CD14-positive monocyte (primary cell): ENCODE results near the gene PXN. TPM values are rescaled to one million over a fixed set of nuclear protein-coding genes. Genes with fewer than 3 reads are reported as not detected.

Experiments used
- DNase-seq, 3 donors: peaks; one replicate each; pipeline ENCODE4 v3.0.0-alpha.2; 2011 to 2022
- H2AFZ ChIP-seq: 2 replicates; pipeline ENCODE4 v1.6.0; 2012; ENCODE audit warnings: mild to moderate bottlenecking, low read depth, low read length, inconsistent platforms; ENCODE audit not compliant: insufficient read depth, poor library complexity, severe bottlenecking
- H3K27ac ChIP-seq, 2 donors: 1 replicate in 1 of 2; 2 replicates in 1 of 2; pipeline ENCODE4 v1.5.1; 2012 to 2013; ENCODE audit warnings: low read length in 2 of 2, control low read depth in 1 of 2, inconsistent platforms in 1 of 2, low read depth in 1 of 2, mild to moderate bottlenecking in 1 of 2
- H3K27me3 ChIP-seq, 2 donors: one replicate each; pipeline versions ENCODE4 v1.6.0 to v1.6.1; 2011 to 2013; ENCODE audit warnings: low read length in 2 of 2; ENCODE audit not compliant: control insufficient read depth in 2 of 2, insufficient read depth in 2 of 2
- H3K36me3 ChIP-seq, 2 donors: replicated peaks in 1 of 2; 1 replicate in 1 of 2; 2 replicates in 1 of 2; pipeline versions ENCODE4 v1.5.1 to v1.6.1; 2012 to 2013; ENCODE audit warnings: low read length in 2 of 2, control low read depth in 1 of 2, inconsistent platforms in 1 of 2, mild to moderate bottlenecking in 1 of 2; ENCODE audit not compliant: insufficient read depth in 2 of 2, control insufficient read depth in 1 of 2
- H3K4me1 ChIP-seq, 2 donors: 1 replicate in 1 of 2; 2 replicates in 1 of 2; pipeline versions ENCODE4 v1.5.1 to v1.6.1; 2012 to 2013; ENCODE audit warnings: low read length in 2 of 2, control low read depth in 1 of 2, inconsistent platforms in 1 of 2, mild to moderate bottlenecking in 1 of 2, moderate library complexity in 1 of 2; ENCODE audit not compliant: insufficient read depth in 2 of 2, control insufficient read depth in 1 of 2
- H3K4me2 ChIP-seq: replicated peaks from 2 replicates; pipeline ENCODE3; 2012; ENCODE audit warnings: low read length, moderate library complexity, mild to moderate bottlenecking; ENCODE audit not compliant: poor library complexity, severe bottlenecking; ENCODE audit errors: extremely low read depth
- H3K4me3 ChIP-seq, 3 experiments: fragments of 200-600 bp in 1 of 3; sonication (generic) in 1 of 3; replicated peaks in 1 of 3; 1 replicate in 2 of 3; 2 replicates in 1 of 3; pipeline ENCODE4 v1.5.1; 2011 to 2013; ENCODE audit warnings: low read length in 3 of 3, mild to moderate bottlenecking in 3 of 3, control low read depth in 2 of 3, low read depth in 2 of 3, inconsistent platforms in 1 of 3, moderate library complexity in 1 of 3
- H3K79me2 ChIP-seq: 2 replicates; pipeline ENCODE4 v1.6.0; 2012; ENCODE audit warnings: mild to moderate bottlenecking, control low read depth, inconsistent platforms, low read length, moderate library complexity; ENCODE audit not compliant: insufficient read depth
- H3K9ac ChIP-seq: 2 replicates; pipeline ENCODE4 v1.6.0; 2017; ENCODE audit warnings: low read length, mild to moderate bottlenecking; ENCODE audit not compliant: insufficient read depth, poor library complexity, severe bottlenecking
- H3K9me3 ChIP-seq, 2 donors: replicated peaks in 1 of 2; 1 replicate in 1 of 2; 2 replicates in 1 of 2; pipeline versions ENCODE4 v1.5.1 to v1.6.1; 2012 to 2013; ENCODE audit warnings: low read length in 2 of 2, control low read depth in 1 of 2; ENCODE audit not compliant: control insufficient read depth in 1 of 2, insufficient read depth in 1 of 2
- H4K20me1 ChIP-seq: 2 replicates; pipeline ENCODE4 v1.6.0; 2012; ENCODE audit warnings: mild to moderate bottlenecking, low read length, control low read depth, moderate library complexity; ENCODE audit not compliant: insufficient read depth
- H3K27ac Mint-ChIP-seq, 7 donors: one replicate each; pipeline ENCODE4 v1.8.0; 2020; ENCODE audit warnings: mild to moderate bottlenecking in 7 of 7, mixed read lengths in 7 of 7, moderate library complexity in 6 of 7, inconsistent platforms in 2 of 7
- H3K27me3 Mint-ChIP-seq, 3 donors: one replicate each; pipeline ENCODE4 v1.8.0; 2021 to 2022; ENCODE audit warnings: low read depth in 3 of 3, mild to moderate bottlenecking in 3 of 3, mixed read lengths in 3 of 3, moderate library complexity in 3 of 3, inconsistent platforms in 1 of 3
- H3K36me3 Mint-ChIP-seq, 2 donors: one replicate each; pipeline ENCODE4 v1.8.0; 2020; ENCODE audit warnings: mixed read lengths in 2 of 2, inconsistent platforms in 1 of 2, mild to moderate bottlenecking in 1 of 2
- H3K4me1 Mint-ChIP-seq: one replicate; pipeline ENCODE4 v1.8.0; 2020; ENCODE audit warnings: mild to moderate bottlenecking, mixed read lengths
- H3K4me3 Mint-ChIP-seq, 2 donors: one replicate each; pipeline ENCODE4 v1.8.0; 2020; ENCODE audit warnings: mild to moderate bottlenecking in 2 of 2, mixed read lengths in 2 of 2, moderate library complexity in 1 of 2
- H3K9me3 Mint-ChIP-seq, 7 donors: one replicate each; pipeline ENCODE4 v1.8.0; 2020 to 2022; ENCODE audit warnings: mixed read lengths in 7 of 7, mild to moderate bottlenecking in 6 of 7, moderate library complexity in 6 of 7, inconsistent platforms in 2 of 7
- WGBS: methylation state at CpG from one replicate; pipeline ENCODE4 v1.1.5; 2013; ENCODE audit warnings: missing lambda C conversion rate; ENCODE audit not compliant: insufficient coverage; 5-methylcytosine and 5-hydroxymethylcytosine counted together
- intact Hi-C, 2 donors: fragments of 100-400 bp; cut with micrococcal nuclease; formaldehyde crosslinking; loops; one replicate each; pipeline versions ENCODE4 v1.15.0 to v1.15.1; 2023
- polyA plus RNA-seq, 3 donors: library from polyadenylated mRNA; depleted of rRNA in 1 of 3; unstranded in 2 of 3; stranded (reverse) in 1 of 3; fragments of 300-500 nt in 2 of 3; fragments of >200 nt in 1 of 3; fragmentation: Illumina TruSeq in 2 of 3; gene quantifications; 1 replicate in 2 of 3; 2 replicates in 1 of 3; pipeline ENCODE4 v1.2.3, GENCODE V29; 2012 to 2021
- TF ChIP-seq, protein P1 (sequence below): fragments of 200-600 bp; IDR thresholded peaks from one replicate; pipeline ENCODE4 v1.8.0; 2022; ENCODE audit warnings: antibody characterized with exemption, mild to moderate bottlenecking

PXN gene
- polyA plus RNA-seq, 3 donors = 62.5 to 106 (median 98.4) TPM

DNA sequence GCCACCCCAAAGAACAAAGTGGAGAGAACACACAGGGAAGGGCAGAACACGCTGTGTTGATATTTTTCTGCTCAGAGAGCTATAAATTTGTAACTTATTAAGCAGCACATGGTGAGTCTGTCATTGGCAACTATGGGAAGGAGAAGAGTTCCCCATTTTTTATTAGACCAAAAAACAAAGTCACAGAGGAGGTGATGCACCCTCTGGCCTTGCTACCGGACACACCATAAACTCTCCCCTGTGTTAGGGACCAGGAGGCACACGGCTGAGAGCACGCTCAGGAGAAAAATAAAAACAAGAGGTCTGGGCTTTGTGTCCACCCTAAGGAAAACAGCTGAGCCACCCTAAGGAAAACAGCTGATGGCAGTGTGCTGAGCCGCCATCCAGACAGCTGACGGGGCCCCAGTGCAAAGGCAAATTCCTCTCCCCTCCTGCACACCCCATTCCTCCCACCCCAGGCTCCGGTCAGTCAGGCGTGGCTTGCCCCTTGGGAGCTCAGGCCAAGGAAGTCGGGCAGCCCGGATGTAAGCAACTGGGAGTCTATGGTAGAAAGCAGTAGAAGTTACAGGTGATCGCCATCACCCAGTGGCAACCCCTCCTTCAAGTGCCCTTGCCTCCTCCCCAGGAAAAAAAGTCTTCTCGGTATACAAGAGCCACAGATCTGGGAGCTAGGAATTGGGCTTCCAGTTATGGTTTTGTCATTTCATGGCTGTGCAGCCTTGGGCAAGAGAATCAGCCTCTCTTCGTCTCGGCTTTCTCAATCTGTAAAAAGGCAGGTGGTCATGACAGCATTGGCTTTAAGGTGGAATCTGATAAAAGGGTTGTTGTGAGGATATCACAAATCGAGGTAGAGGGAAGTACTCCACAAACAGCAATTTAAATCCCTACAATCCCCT is 2.4 kb downstream of the PXN start:
- peak overlapping the region; percentile 72 to 96 (median 91) for H3K27ac Mint-ChIP-seq
- Histone ChIP-seq H3K27ac (peak overlapping the region; percentile 47 to 85), H3K27me3 (no peaks in the 10 kb centered on the region), H3K4me2 (peak overlapping the region; percentile 88), H3K4me3 (peak overlapping the region; percentile 76 to 93 (median 92)), H3K9ac (peak overlapping the region; percentile 96), H3K79me2 (peaks cover 74% of the 10 kb centered on the region), H3K36me3 (no peaks in the 10 kb centered on the region), H3K4me1 (peaks cover 66 to 79% of the 10 kb centered on the region in 2 donors), H4K20me1 (peaks cover 70% of the 10 kb centered on the region), H2AFZ (peak overlapping the region; percentile 13), H3K9me3 (no peaks in the 10 kb centered on the region)
- H3K9me3 Mint-ChIP-seq = no peaks in the 10 kb centered on the region
- H3K27me3 Mint-ChIP-seq = peaks cover 0 to 3% (median 2%) of the 10 kb centered on the region in 3 donors
- 41% methylated on average over 5 of the region's 15 CpGs for WGBS
- H3K4me1 Mint-ChIP-seq = peaks cover 76% of the 10 kb centered on the region
- TF ChIP-seq, protein P1, sequence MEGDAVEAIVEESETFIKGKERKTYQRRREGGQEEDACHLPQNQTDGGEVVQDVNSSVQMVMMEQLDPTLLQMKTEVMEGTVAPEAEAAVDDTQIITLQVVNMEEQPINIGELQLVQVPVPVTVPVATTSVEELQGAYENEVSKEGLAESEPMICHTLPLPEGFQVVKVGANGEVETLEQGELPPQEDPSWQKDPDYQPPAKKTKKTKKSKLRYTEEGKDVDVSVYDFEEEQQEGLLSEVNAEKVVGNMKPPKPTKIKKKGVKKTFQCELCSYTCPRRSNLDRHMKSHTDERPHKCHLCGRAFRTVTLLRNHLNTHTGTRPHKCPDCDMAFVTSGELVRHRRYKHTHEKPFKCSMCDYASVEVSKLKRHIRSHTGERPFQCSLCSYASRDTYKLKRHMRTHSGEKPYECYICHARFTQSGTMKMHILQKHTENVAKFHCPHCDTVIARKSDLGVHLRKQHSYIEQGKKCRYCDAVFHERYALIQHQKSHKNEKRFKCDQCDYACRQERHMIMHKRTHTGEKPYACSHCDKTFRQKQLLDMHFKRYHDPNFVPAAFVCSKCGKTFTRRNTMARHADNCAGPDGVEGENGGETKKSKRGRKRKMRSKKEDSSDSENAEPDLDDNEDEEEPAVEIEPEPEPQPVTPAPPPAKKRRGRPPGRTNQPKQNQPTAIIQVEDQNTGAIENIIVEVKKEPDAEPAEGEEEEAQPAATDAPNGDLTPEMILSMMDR = no peak
- H3K4me3 Mint-ChIP-seq = peak overlapping the region; percentile 94 to 97
- peaks cover 17 to 35% of the 10 kb centered on the region in 2 donors for H3K36me3 Mint-ChIP-seq
- DNase-seq = peak in 2 of 3 donors; percentile 36 to 46
- intact Hi-C loops = no loop called here

DNA sequence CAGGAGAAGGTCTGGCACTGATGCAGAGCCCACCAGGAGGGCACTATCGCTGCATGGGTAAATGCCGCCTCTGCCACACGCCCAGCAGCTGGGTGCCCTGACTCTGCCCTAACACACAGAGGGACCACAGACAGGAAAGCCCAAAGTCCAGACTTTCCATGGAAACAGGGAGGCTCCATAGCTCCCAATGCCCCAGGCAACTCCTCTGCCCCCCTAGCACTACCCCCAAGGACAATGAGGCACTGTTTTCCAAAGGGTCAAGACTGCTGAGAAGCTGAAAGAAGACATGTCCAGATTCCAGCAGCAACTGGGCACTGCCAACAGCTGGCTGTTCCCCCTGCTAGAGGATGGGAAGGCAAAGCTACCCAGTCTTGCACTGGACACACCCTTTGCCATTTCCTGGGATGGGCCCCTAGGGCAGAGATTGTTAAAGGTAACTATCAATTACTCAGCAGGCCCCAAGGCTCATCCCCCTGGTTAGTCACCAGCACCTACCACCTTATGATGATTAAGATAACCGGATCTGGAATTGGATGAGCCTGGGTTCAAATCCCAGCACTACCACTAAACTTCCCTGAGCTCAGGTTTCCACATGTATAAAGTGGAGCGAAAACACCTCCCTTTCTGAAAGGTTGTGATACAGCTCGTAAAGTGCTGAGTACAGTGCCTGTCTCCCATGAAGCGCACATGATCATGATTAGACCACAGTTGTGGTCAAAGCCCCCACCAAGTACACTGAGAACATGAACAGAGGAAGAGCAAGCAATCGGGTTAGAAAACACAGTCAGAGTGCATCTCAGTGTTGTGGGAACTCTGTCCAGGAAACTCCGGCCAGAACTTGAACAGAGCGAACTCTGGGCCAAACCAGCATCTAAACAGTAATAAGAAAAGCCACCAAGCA is 3.3 kb downstream of the PXN start:
- Histone ChIP-seq H3K9me3 (no peaks in the 10 kb centered on the region), H3K9ac (peak overlapping the region; percentile 96), H3K4me3 (peak overlapping the region; percentile 76 to 93 (median 92)), H3K36me3 (peaks cover 0 to 5% of the 10 kb centered on the region in 2 donors), H3K4me1 (peaks cover 72 to 88% of the 10 kb centered on the region in 2 donors), H3K4me2 (peak overlapping the region; percentile 88), H3K27ac (peak overlapping the region; percentile 45 to 85), H3K27me3 (no peaks in the 10 kb centered on the region), H3K79me2 (peaks cover 83% of the 10 kb centered on the region), H2AFZ (peak overlapping the region; percentile 13), H4K20me1 (peaks cover 77% of the 10 kb centered on the region)
- no peak for DNase-seq
- Mint-ChIP-seq H3K27me3 (peaks cover 0 to 3% (median 2%) of the 10 kb centered on the region in 3 donors), H3K36me3 (peaks cover 18 to 44% of the 10 kb centered on the region in 2 donors), H3K4me3 (peak overlapping the region; percentile 94 to 97), H3K9me3 (no peaks in the 10 kb centered on the region), H3K27ac (peak overlapping the region; percentile 72 to 96 (median 90)), H3K4me1 (peaks cover 85% of the 10 kb centered on the region)
- intact Hi-C loops = no loop called here
- WGBS = 59% methylated on average over 5 of the region's 10 CpGs
- TF ChIP-seq, protein P1 = no peak
